Activated naive CD8-positive, alpha-beta T cell treated with anti-CD3 and anti-CD28 coated beads, Interleukin-2, amount 50 U/mL, for 24 hours (primary cell): ENCODE measurements around the gene MC3R.

Source experiments
- ATAC-seq: fragments of 150-1000 bp; cut with Tn5 transposase; one replicate; pipeline ENCODE4 v1.10.0; 2021
- DNase-seq: peaks from one replicate; pipeline ENCODE4 v3.0.0; 2021
- H3K27ac Mint-ChIP-seq: one replicate; pipeline ENCODE4 v1.8.0; 2021; ENCODE audit warnings: mild to moderate bottlenecking, mixed read lengths
- H3K27me3 Mint-ChIP-seq: one replicate; pipeline ENCODE4 v1.8.0; 2021; ENCODE audit warnings: mixed read lengths
- H3K36me3 Mint-ChIP-seq: one replicate; pipeline ENCODE4 v1.8.0; 2021; ENCODE audit warnings: low read depth, mixed read lengths
- H3K4me1 Mint-ChIP-seq: one replicate; pipeline ENCODE4 v1.8.0; 2021; ENCODE audit warnings: mixed read lengths
- H3K4me3 Mint-ChIP-seq: one replicate; pipeline ENCODE4 v1.8.0; 2021; ENCODE audit warnings: mild to moderate bottlenecking, moderate library complexity, mixed read lengths
- H3K9me3 Mint-ChIP-seq: one replicate; pipeline ENCODE4 v1.8.0; 2021; ENCODE audit warnings: mixed read lengths

Gene MC3R

GRCh38 chr20:56223352-56223751 is 25.2 kb upstream of the MC3R start:
- Mint-ChIP-seq H3K4me1 (no peaks in the 10 kb centered on the region), H3K9me3 (peaks cover 5% of the 10 kb centered on the region), H3K27me3 (peaks cover 5% of the 10 kb centered on the region), H3K4me3 (no peak overlapping the region), H3K27ac (no peak overlapping the region), H3K36me3 (no peaks in the 10 kb centered on the region)
- ATAC-seq (no peak), DNase-seq (no peak)

GRCh38 chr20:56228021-56228420 is 20.5 kb upstream of the MC3R start:
- Mint-ChIP-seq H3K4me1 (no peaks in the 10 kb centered on the region), H3K27me3 (peaks cover 4% of the 10 kb centered on the region), H3K36me3 (no peaks in the 10 kb centered on the region), H3K27ac (no peak overlapping the region), H3K9me3 (no peaks in the 10 kb centered on the region), H3K4me3 (no peak overlapping the region)
- DNase-seq (no peak), ATAC-seq (no peak)

GRCh38 chr20:56229812-56230211 is 18.7 kb upstream of the MC3R start:
- Mint-ChIP-seq H3K4me3 (no peak overlapping the region), H3K27me3 (peaks cover 2% of the 10 kb centered on the region), H3K9me3 (peaks cover 10% of the 10 kb centered on the region), H3K4me1 (no peaks in the 10 kb centered on the region), H3K27ac (no peak overlapping the region), H3K36me3 (peaks cover 2% of the 10 kb centered on the region)
- ATAC-seq, result no peak
- DNase-seq, result no peak

GRCh38 chr20:56234110-56234509 is 14.4 kb upstream of the MC3R start:
- no peaks in the 10 kb centered on the region for H3K4me1 Mint-ChIP-seq
- no peak overlapping the region for H3K27ac Mint-ChIP-seq
- peaks cover 24% of the 10 kb centered on the region for H3K9me3 Mint-ChIP-seq
- DNase-seq (no peak), ATAC-seq (no peak)
- peaks cover 1% of the 10 kb centered on the region for H3K27me3 Mint-ChIP-seq
- H3K4me3 Mint-ChIP-seq, result no peak overlapping the region
- H3K36me3 Mint-ChIP-seq, result peaks cover 2% of the 10 kb centered on the region

- no peak overlapping the region for H3K27ac Mint-ChIP-seq
- ATAC-seq, result no peak
- peaks cover 2% of the 10 kb centered on the region for H3K36me3 Mint-ChIP-seq
Measured at GRCh38 chr20:56237335-56237734, 11.2 kb upstream of the MC3R start.

GRCh38 chr20:56244259-56244658 is 4.3 kb upstream of the MC3R start:
- no peak overlapping the region for H3K4me3 Mint-ChIP-seq
- DNase-seq (no peak), ATAC-seq (no peak)
- peaks cover 20% of the 10 kb centered on the region for H3K27me3 Mint-ChIP-seq
- H3K27ac Mint-ChIP-seq, result no peak overlapping the region
- H3K4me1 Mint-ChIP-seq, result no peaks in the 10 kb centered on the region
- no peaks in the 10 kb centered on the region for H3K36me3 Mint-ChIP-seq
- no peaks in the 10 kb centered on the region for H3K9me3 Mint-ChIP-seq

More at GRCh38 chr20:56237335-56237734, 11.2 kb upstream of the MC3R start:
- DNase-seq, result no peak
- H3K9me3 Mint-ChIP-seq, result peaks cover 24% of the 10 kb centered on the region
- H3K27me3 Mint-ChIP-seq, result peaks cover 6% of the 10 kb centered on the region
- H3K4me1 Mint-ChIP-seq, result no peaks in the 10 kb centered on the region
- H3K4me3 Mint-ChIP-seq, result no peak overlapping the region

GRCh38 chr20:56245761-56246160 is 2.8 kb upstream of the MC3R start:
- Mint-ChIP-seq H3K9me3 (no peaks in the 10 kb centered on the region), H3K27ac (no peak overlapping the region), H3K27me3 (peaks cover 26% of the 10 kb centered on the region), H3K36me3 (no peaks in the 10 kb centered on the region), H3K4me3 (no peak overlapping the region), H3K4me1 (no peaks in the 10 kb centered on the region)
- DNase-seq, result no peak
- ATAC-seq, result no peak

GRCh38 chr20:56249244-56249955 is 868 bp downstream of the MC3R start:
- no peak for ATAC-seq
- Mint-ChIP-seq H3K27me3 (peaks cover 26% of the 10 kb centered on the region), H3K27ac (no peak overlapping the region), H3K4me1 (no peaks in the 10 kb centered on the region), H3K9me3 (no peaks in the 10 kb centered on the region), H3K36me3 (no peaks in the 10 kb centered on the region), H3K4me3 (no peak overlapping the region)
- peak; percentile 40 for DNase-seq

GRCh38 chr20:56249956-56250355 is 1.4 kb downstream of the MC3R start:
- DNase-seq, result no peak
- ATAC-seq, result no peak
- H3K9me3 Mint-ChIP-seq, result no peaks in the 10 kb centered on the region
- H3K27me3 Mint-ChIP-seq, result peaks cover 26% of the 10 kb centered on the region
- H3K4me1 Mint-ChIP-seq, result no peaks in the 10 kb centered on the region
- H3K27ac Mint-ChIP-seq, result no peak overlapping the region
- no peaks in the 10 kb centered on the region for H3K36me3 Mint-ChIP-seq
- no peak overlapping the region for H3K4me3 Mint-ChIP-seq

- peaks cover 2% of the 10 kb centered on the region for H3K27me3 Mint-ChIP-seq
- H3K4me1 Mint-ChIP-seq, result no peaks in the 10 kb centered on the region
- no peak for ATAC-seq
- no peak overlapping the region for H3K4me3 Mint-ChIP-seq
- H3K27ac Mint-ChIP-seq, result no peak overlapping the region
- H3K36me3 Mint-ChIP-seq, result no peaks in the 10 kb centered on the region
- H3K9me3 Mint-ChIP-seq, result no peaks in the 10 kb centered on the region
- DNase-seq, result no peak
Measured at GRCh38 chr20:56257604-56258003, 9.1 kb downstream of the MC3R start.

- no peak for ATAC-seq
- Mint-ChIP-seq H3K27ac (no peak overlapping the region), H3K36me3 (no peaks in the 10 kb centered on the region), H3K27me3 (peaks cover 7% of the 10 kb centered on the region), H3K9me3 (no peaks in the 10 kb centered on the region), H3K4me3 (no peak overlapping the region), H3K4me1 (no peaks in the 10 kb centered on the region)
- DNase-seq, result no peak
Measured at GRCh38 chr20:56259948-56260347, 11.4 kb downstream of the MC3R start.

GRCh38 chr20:56268536-56268935 is 20.0 kb downstream of the MC3R start:
- no peak for ATAC-seq
- Mint-ChIP-seq H3K4me3 (no peak overlapping the region), H3K27ac (no peak overlapping the region), H3K27me3 (peaks cover 7% of the 10 kb centered on the region), H3K4me1 (no peaks in the 10 kb centered on the region), H3K9me3 (no peaks in the 10 kb centered on the region), H3K36me3 (no peaks in the 10 kb centered on the region)
- DNase-seq, result no peak

GRCh38 chr20:56271974-56272373 is 23.4 kb downstream of the MC3R start:
- ATAC-seq, result peak; percentile 15
- DNase-seq, result no peak
- Mint-ChIP-seq H3K27ac (no peak overlapping the region), H3K36me3 (no peaks in the 10 kb centered on the region), H3K9me3 (no peaks in the 10 kb centered on the region), H3K4me3 (no peak overlapping the region), H3K27me3 (peaks cover 2% of the 10 kb centered on the region), H3K4me1 (no peaks in the 10 kb centered on the region)

GRCh38 chr20:56273491-56273890 is 25.0 kb downstream of the MC3R start:
- DNase-seq, result no peak
- H3K9me3 Mint-ChIP-seq, result no peaks in the 10 kb centered on the region
- H3K4me1 Mint-ChIP-seq, result no peaks in the 10 kb centered on the region
- H3K36me3 Mint-ChIP-seq, result no peaks in the 10 kb centered on the region
- peaks cover 2% of the 10 kb centered on the region for H3K27me3 Mint-ChIP-seq
- H3K27ac Mint-ChIP-seq, result no peak overlapping the region
- H3K4me3 Mint-ChIP-seq, result no peak overlapping the region
- no peak for ATAC-seq

- H3K27ac Mint-ChIP-seq, result no peak overlapping the region
Measured at GRCh38 chr20:56274156-56274555, 25.6 kb downstream of the MC3R start.

GRCh38 chr20:56278196-56278595 is 29.7 kb downstream of the MC3R start:
- Mint-ChIP-seq H3K27me3 (no peaks in the 10 kb centered on the region), H3K4me1 (no peaks in the 10 kb centered on the region), H3K9me3 (no peaks in the 10 kb centered on the region), H3K27ac (no peak overlapping the region), H3K36me3 (no peaks in the 10 kb centered on the region), H3K4me3 (no peak overlapping the region)
- ATAC-seq (no peak), DNase-seq (no peak)

More at GRCh38 chr20:56274156-56274555, 25.6 kb downstream of the MC3R start:
- ATAC-seq (no peak), DNase-seq (no peak)
- peaks cover 2% of the 10 kb centered on the region for H3K27me3 Mint-ChIP-seq
- no peaks in the 10 kb centered on the region for H3K9me3 Mint-ChIP-seq
- no peaks in the 10 kb centered on the region for H3K36me3 Mint-ChIP-seq
- no peak overlapping the region for H3K4me3 Mint-ChIP-seq
- no peaks in the 10 kb centered on the region for H3K4me1 Mint-ChIP-seq
